HFF-Myc (cell line): ENCODE data around the gene LIMA1.
"Not testable (repeated sequence)": the region's sequence is repeated elsewhere in the genome, so short reads cannot be mapped to it uniquely, and the experiment has no call there.

Source experiments
- DNase-seq: peaks from one replicate; pipeline ENCODE4 v3.0.0-alpha.2; 2011; ENCODE audit warnings: low read depth; ENCODE audit errors: extremely low read depth
- H3K4me3 ChIP-seq: replicated peaks from 2 replicates; pipeline ENCODE4 v1.5.1; 2011; ENCODE audit warnings: low read depth, mild to moderate bottlenecking, control low read depth, low read length
- TF ChIP-seq, protein P1 (sequence below): IDR thresholded peaks from 2 replicates; pipeline ENCODE4 v1.5.1; 2012; ENCODE audit warnings: mild to moderate bottlenecking, low read depth, low read length, control low read depth; ENCODE audit errors: missing control alignments

LIMA1 gene

GRCh38 chr12:50164963-50165362 is 118.4 kb downstream of the LIMA1 start:
- DNase-seq: no peak
- no peak overlapping the region for H3K4me3 ChIP-seq
- TF ChIP-seq, protein P1, sequence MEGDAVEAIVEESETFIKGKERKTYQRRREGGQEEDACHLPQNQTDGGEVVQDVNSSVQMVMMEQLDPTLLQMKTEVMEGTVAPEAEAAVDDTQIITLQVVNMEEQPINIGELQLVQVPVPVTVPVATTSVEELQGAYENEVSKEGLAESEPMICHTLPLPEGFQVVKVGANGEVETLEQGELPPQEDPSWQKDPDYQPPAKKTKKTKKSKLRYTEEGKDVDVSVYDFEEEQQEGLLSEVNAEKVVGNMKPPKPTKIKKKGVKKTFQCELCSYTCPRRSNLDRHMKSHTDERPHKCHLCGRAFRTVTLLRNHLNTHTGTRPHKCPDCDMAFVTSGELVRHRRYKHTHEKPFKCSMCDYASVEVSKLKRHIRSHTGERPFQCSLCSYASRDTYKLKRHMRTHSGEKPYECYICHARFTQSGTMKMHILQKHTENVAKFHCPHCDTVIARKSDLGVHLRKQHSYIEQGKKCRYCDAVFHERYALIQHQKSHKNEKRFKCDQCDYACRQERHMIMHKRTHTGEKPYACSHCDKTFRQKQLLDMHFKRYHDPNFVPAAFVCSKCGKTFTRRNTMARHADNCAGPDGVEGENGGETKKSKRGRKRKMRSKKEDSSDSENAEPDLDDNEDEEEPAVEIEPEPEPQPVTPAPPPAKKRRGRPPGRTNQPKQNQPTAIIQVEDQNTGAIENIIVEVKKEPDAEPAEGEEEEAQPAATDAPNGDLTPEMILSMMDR: no peak

DNA sequence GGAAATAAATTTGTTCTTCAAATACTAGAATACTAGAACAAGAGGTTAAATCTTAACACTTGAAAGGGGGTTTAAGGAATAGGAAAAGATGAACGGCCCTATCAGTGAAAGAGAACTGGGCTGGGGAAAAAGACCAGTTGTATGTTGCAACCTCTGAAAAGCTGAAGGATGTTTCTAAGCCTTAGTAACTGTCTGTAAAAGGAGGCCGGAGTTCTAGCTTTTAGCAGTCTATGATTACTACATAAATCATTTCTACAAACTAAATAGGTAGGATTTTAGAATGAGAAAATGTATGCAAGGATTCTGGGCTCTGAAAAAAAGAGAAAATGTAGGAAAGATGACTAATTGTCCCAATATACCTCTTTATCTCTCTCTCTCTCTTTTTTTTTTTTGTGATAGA is 121.1 kb downstream of the LIMA1 start:
- H3K4me3 ChIP-seq: no peak overlapping the region
- TF ChIP-seq, protein P1: no peak
- no peak for DNase-seq

DNA sequence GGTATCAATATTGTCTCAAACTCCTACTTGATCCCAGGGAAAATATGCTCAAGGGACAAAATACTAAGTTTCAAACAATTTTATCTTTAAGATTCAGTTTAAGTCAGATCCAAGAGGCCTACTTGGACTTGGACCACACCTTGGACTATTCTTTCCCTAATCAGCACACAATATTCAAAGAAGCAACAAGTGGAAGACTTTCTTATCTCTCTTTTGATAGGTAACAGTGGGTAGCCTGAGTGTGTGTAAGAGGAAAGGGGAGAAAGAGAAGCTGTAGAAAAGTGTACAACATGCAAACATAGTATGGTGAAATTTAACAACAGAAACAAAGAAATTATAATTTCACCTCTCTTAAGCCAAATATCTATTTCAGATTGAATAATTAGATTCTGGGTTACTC is 122.7 kb downstream of the LIMA1 start:
- H3K4me3 ChIP-seq: no peak overlapping the region
- DNase-seq: no peak
- TF ChIP-seq, protein P1: no peak

GRCh38 chr12:50157259-50157658 is 126.1 kb downstream of the LIMA1 start:
- DNase-seq: no peak
- no peak overlapping the region for H3K4me3 ChIP-seq
- TF ChIP-seq, protein P1: no peak

DNA sequence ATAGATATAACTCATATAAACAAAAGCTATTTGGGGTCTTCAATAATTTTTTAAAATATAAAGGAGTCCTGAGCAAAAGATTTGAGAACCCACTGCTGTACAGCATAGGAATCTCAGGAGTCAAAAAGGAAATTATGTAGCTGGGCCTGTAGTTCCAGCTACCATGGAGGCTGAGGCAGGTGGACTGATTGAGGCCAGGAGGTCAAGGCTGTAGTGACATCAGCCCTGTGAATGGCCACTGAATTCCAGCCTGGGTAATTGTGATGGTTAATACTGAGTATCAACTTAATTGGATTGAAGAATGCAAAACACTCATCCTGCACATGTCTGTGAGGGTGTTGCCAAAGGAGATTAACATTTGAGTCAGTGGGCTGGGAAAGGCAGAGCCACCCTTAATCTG is 126.7 kb downstream of the LIMA1 start:
- DNase-seq: no peak
- TF ChIP-seq, protein P1: no peak
- no peak overlapping the region for H3K4me3 ChIP-seq

GRCh38 chr12:50154947-50155346 is 128.4 kb downstream of the LIMA1 start:
- DNase-seq, H3K4me3 ChIP-seq: not testable (repeated sequence)

GRCh38 chr12:50151047-50151687 is 132.2 kb downstream of the LIMA1 start:
- DNase-seq: no peak
- no peak overlapping the region for H3K4me3 ChIP-seq
- TF ChIP-seq, protein P1: no peak
